ENCODE data around the gene RPP38.

Gene RPP38

GRCh38 chr10:15097011-15097812 lies at the start of gene RPP38:
Gene RPP38 (plus strand): TSS chr10:15097355. CDS start chr10:15103315, 5,960 bp downstream.
- DNase-seq = peak; percentile 73

- DNase-seq = no peak
These were observed 47.6 kb upstream of the RPP38 start for GRCh38 chr10:15049533-15049932.

- no peak for DNase-seq
These were observed 45.0 kb upstream of the RPP38 start for GRCh38 chr10:15052121-15052520.

- DNase-seq = no peak
These were observed 44.1 kb upstream of the RPP38 start for GRCh38 chr10:15053061-15053460.

- no peak for DNase-seq
These were observed 38.5 kb upstream of the RPP38 start for GRCh38 chr10:15058689-15059088.

- DNase-seq = no peak
These were observed 37.2 kb upstream of the RPP38 start for GRCh38 chr10:15059914-15060313.

- DNase-seq = no peak
These were observed 36.5 kb upstream of the RPP38 start for GRCh38 chr10:15060638-15061037.

GRCh38 chr10:15067154-15067553 lies 30.0 kb upstream of the RPP38 start:
- no peak for DNase-seq

- no peak for DNase-seq
These were observed 28.4 kb upstream of the RPP38 start for GRCh38 chr10:15068802-15069201.

- no peak for DNase-seq
These were observed 27.9 kb upstream of the RPP38 start for GRCh38 chr10:15069230-15069629.

GRCh38 chr10:15072358-15072757 lies 24.8 kb upstream of the RPP38 start:
- no peak for DNase-seq

GRCh38 chr10:15075421-15075820 lies 21.7 kb upstream of the RPP38 start:
- DNase-seq = no peak

GRCh38 chr10:15083674-15084501 lies 13.3 kb upstream of the RPP38 start:
- no peak for DNase-seq

GRCh38 chr10:15084502-15084922 lies 12.6 kb upstream of the RPP38 start:
- no peak for DNase-seq

GRCh38 chr10:15088428-15089261 lies 8.5 kb upstream of the RPP38 start, which contains the start of gene ACBD7:
Gene ACBD7 (minus strand): TSS chr10:15088776. CDS start chr10:15088728, 48 bp downstream.
- DNase-seq = peak; percentile 67

- DNase-seq = no peak
These were observed 5.7 kb upstream of the RPP38 start for GRCh38 chr10:15091418-15091817.

GRCh38 chr10:15092855-15093408 lies 4.2 kb upstream of the RPP38 start:
- DNase-seq = no peak

GRCh38 chr10:15096661-15097010 lies 519 bp upstream of the RPP38 start:
- no peak for DNase-seq

- DNase-seq = no peak
These were observed 2.7 kb downstream of the RPP38 start for GRCh38 chr10:15099886-15100285.

- no peak for DNase-seq
These were observed 6.4 kb downstream of the RPP38 start for GRCh38 chr10:15103513-15103912.

GRCh38 chr10:15106352-15107013 lies 9.3 kb downstream of the RPP38 start:
- DNase-seq = peak; percentile 37

- no peak for DNase-seq
These were observed 15.5 kb downstream of the RPP38 start for GRCh38 chr10:15112657-15113056.

Data from NCI-H510A treated with DMSO at 0.1 percent for 48 hours (cell line).